Measurements from ENCODE around the gene LRRC55.
"Not testable (repeated sequence)": the region's sequence is repeated elsewhere in the genome, so short reads cannot be mapped to it uniquely, and the experiment has no call there.

The LRRC55 gene

DNA sequence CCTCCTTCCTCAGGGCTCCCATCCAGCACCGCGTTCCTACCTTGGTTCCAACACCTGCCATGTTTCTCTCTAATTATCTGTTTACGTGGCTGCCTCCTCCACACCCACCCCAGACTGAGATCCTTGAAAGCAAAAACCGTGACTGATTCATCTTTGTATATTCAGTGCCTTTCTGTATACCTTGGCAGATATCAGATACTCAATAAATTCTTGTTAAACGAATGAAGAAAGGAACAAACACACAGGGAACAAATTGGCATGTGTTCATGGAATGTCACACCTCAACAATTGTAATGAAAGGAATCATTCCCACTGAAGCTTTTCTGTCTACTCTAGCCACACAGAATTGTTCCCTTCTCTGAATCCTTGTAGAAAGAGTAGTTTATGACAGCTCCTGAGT is 20.4 kb upstream of the LRRC55 start:
- no peak for DNase-seq (ENCODE audit: low read depth in 3 of 3, low spot score in 1 of 3)

DNA sequence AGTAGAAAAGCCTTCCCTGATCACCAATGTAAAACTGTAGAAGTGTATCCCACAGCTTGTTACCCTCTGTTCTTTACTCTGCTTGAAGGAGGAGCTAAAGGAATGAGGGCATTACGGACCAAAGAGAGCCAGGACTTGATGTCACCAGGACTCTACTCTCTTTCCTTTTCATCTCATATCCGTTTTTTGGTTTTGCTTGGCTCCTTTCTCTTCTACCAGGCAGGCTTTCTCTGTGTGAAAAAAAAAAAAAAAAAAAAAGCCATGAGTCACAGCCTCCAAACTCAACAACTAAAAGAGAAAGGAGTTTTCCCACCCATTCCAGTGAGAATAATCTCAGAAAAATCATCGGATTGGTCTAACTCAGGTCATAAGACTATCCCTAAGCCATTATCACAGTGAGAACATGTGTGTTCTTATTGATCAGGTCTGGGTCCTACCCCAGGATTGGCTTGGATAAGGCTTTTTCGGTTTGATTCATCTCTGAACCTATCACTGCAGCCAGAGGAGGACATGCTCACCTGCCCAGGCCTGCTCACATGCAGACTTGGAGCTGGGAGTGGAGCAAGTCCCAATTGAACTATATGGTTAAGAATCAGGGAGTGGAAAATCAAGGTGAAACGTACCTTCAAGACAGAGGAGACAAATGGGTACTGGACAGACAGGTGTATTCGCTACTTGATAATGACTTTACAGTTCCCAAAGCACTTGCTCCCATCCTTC is 19.4 kb upstream of the LRRC55 start:
- DNase-seq (ENCODE audit: low read depth in 3 of 3, low spot score in 1 of 3), result no peak

DNA sequence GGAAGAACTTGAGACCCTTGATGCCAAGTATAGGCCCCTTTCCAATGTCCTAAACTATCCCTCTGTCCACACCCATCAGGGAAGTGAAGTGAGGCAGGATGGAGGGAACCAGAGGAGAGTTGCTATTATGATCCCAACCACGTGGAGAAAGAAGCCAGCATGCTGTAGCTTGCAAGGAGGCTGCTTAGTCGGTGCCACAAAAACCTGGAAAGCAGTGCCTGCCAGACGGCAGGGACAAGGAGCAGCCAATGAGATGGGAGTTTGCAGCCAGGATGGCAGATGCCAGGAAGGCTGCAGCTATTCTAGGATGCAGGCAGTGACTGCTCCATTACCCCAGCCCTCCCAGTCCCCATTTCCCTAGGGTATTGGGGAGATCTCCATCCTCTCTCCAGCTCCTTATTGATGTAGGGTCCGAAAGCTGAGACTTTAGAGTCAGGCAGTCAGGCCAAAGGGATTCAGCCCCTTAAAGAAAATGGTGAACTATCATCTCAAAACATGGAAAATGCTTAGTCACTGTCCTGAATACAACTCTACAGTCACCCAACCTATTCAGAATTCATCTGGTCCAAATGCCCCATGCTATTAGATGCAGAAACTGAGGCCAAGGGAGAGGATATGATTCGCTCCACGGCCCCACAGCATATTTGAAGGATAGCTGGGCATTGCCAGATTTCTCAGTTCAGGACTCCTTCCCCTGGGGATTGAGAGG is 18.4 kb upstream of the LRRC55 start:
- DNase-seq (ENCODE audit: low read depth in 3 of 3, low spot score in 1 of 3), result no peak

DNA sequence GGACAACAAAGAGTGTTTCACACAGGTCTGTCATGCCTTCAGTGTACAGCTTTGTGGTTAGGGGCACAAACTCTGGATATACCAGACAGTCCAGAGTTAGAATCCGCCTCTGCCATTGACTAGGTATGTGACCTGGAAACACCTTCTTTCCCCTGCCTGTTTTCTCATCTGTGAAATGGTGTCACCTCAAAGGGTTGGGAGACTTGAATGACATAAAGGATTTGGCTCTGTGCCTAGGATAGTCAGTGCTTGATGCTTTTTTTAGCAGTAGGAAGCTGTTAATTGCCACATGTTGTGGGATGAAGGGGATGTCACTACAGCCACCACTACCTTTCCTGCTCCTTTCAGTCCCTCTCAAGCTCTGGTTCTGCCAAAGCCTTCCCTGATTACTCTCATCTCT is 17.4 kb upstream of the LRRC55 start:
- no peak for DNase-seq (ENCODE audit: low read depth in 3 of 3, low spot score in 1 of 3)

DNA sequence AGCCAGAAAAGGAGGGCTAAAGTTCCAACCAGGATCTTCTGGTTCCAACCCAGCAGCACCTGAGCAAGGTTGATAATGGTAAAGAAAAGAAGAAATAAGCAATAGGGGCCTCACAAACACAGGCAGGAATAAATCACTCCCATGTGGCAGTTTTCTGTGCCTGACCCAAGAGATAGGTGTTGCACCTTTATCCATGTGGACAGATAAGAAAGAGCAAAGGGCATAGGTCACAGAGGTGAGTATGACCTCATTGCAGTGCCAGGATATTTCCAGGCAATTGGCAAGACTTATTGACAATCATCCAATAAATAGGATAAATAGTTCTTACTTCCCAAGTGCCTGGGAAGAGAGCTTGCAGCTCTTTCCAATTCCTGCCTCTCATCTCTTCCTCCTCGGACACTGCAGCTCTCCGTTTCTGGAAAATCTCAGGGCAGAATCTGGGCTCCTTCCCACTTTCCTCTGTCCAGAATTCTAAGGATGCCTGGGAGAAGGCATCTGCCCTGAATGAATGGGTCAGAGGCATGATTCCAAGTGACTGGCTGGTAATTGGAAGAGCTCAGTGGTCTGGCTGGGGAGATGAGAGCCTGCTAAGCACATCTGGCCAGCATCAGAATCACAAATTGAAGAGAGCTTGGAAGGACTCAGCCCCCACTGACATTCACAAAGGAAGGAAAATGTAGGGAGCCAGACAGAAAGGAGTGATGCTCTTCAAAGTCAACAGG is 14.5 kb upstream of the LRRC55 start:
- no peak for DNase-seq (ENCODE audit: low read depth in 3 of 3, low spot score in 1 of 3)

DNA sequence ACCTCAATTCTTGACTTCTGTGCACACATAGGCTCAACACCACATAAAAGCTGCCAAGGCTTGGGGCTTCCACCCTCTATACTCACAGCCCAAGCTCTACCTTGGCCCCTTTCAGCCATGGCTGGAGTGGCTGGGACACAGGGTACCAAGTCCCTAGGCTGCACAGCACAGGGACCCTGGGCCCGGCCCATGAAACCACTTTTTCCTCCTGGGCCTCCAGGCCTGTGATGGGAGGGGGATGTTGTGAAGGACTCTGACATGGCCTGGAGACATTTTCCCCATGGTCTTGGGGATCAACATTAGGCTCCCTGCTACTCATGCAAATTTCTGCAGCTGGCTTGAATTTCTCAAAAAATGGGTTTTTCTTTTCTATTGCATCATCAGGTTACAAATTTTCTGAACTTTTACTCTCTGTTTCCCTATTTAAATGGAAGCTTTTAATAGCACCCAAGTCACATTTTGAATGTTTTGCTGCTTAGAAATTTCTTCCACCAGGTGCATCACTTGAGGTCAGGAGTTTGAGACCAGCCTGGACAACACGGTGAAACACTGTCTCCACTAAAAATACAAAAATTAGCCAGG is 11.9 kb upstream of the LRRC55 start:
- not testable (repeated sequence) for DNase-seq (ENCODE audit: low read depth in 3 of 3, low spot score in 1 of 3)

DNA sequence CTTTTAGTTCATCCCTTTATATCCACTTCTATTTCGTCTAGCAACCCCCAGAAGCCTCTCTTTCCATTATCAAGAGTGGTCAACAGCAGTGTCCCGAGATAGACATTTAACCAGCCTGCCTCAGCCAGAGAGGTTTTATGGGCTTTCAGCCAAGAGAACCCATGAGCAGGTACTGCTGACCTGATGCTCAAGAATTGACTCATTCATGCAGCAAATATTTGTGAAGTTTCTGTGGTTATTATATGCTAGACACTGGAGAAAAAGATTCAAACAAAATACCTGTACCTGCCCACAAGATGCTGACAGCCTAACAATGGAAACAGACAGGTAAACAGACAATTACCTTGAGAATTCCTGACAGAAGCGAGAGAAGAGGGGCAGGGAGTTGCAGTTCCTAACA is 9.7 kb upstream of the LRRC55 start:
- DNase-seq (ENCODE audit: low read depth in 3 of 3, low spot score in 1 of 3), result no peak

DNA sequence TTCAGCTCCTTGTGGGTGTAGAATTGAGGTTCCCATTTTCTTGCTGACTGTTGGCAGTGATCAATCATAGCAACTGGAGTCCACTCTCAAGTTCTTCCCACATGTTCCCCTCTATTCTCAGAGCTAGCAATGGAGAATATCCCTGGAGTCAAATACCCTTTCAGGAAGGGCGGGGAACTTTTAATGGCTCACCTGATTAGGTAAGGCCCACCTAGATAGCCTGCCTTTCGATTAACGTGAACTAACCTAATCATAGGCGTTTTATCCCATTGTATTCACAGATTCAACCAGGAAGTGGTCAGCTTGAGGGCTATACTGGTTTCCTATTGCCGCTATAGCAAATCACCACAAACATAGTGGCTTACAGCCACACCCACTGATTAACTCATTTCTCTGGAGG is 7.1 kb upstream of the LRRC55 start:
- DNase-seq (ENCODE audit: low read depth in 3 of 3, low spot score in 1 of 3), result no peak

DNA sequence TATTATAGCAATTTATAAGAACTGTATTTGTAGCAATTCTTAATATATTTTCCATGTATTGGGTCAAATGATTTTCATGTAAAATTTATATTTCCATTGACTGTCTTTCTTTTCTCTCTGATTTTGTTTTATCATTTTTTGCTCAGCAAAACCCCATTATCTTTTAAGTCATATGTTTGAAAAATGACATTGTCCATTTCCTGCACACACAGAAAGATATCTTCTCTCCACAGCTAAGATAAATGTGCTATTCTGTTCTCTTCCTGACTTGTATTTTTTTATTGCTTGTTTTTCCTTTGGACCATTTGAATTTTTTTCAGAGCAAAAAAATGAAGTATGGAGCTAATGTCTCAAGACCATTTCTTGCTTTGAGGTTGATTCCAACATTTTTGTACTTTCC is 6.3 kb upstream of the LRRC55 start:
- no peak for DNase-seq (ENCODE audit: low read depth in 3 of 3, low spot score in 1 of 3)

DNA sequence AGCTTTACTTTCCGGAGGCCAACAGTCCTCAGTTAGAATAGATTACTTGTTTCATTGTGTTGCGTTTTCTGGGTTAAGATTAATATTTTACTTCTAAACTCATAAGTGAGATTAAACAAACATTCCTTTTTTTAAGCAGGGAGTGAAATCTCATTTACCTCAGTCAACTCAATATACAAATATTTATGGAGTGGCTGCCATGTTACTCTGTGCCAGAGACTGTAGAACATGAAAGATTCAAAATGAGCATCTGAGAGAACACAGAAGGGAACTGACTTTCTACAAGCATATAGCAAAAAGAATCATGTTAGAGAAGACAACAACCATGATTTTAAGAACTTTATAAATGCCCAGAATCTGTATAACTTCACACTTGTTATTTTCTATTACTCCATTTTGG is 3.4 kb upstream of the LRRC55 start:
- no peak for DNase-seq (ENCODE audit: low read depth in 3 of 3, low spot score in 1 of 3)

DNA sequence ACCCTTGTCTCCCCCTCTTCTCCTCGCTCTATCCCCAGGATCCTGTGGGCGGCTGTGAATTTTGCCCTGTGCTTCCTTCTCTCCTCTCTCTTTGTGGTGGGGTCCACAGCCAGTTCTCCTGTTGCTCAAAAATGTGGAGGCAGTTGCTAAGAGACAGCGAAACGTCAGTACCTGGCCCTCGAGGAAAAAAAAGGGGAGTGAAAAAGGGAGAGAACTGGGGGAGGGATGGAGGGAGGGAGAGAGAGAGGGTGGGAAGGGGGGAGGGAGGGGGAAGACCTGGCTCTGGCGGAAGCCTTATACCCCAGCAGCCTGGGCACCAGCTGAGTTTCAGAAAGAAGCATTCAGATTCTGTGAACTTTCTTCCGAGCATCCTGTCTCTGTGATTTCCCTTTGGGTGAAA is 2.1 kb upstream of the LRRC55 start:
- no peak for DNase-seq (ENCODE audit: low read depth in 3 of 3, low spot score in 1 of 3)

DNA sequence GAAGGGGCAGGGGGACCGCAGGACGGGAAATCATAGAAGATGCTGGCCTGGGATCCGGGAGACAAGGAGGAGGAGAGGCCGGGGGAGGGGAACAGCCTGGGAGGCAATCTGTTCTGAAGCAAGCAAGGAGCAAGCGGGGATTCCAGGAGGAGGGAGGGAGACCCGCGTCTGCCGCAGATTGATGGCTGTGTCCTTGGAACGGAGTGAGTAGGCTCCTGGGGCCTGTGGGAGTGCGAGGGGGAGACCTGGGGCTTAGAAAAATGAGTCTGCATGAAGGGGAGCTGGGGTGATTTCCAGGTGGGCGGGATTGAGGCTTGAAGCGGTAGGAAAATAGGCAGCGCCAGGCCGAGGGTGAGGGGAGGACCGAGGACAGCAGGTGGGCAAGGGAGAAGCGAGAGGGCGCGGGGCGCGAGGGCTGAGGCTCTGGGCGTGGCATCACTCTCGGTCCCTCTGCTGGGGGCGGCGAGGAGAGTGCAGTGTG is 1.6 kb upstream of the LRRC55 start:
- no peak for DNase-seq (ENCODE audit: low read depth in 3 of 3, low spot score in 1 of 3)

DNA sequence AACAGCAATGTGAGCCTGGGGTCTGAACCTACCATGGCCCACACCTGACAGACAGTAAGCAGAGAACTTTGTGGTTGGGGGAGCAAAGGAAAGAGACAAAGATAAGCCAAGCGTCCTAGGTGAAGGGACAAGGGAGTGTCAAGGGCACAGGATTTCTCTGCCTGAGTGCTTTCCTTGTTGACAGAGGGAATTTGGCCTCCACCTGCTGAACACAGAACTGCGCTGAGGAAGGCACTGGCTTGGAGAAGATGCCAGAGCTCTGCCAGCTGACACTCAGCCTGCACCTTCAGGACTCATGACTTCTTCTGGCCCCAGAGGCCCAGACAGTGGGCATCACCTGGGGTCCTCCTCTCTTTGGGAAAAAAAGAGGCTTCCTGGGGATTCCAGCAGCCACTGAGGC is 789 bp upstream of the LRRC55 start:
- DNase-seq (ENCODE audit: low read depth in 3 of 3, low spot score in 1 of 3), result no peak

DNA sequence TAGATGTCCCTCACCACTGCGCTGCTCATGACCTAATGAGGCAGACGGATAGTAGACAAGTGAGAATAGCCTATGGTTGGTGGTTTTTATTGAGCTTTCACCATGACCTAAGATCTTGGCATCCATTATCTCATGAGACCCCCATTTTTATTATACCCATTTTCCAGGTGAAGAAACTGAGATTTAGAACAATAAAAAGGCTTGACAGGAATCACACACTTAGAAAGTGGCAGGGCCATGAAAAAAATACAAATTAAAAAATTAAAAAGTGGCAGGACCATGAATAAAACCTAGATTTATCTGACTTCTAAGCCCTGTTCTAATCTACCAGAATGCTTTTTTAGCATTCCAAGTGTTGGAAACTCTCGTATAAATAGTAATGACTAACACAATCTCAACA is 1.1 kb downstream of the LRRC55 start:
- DNase-seq (ENCODE audit: low read depth in 3 of 3, low spot score in 1 of 3), result no peak

DNA sequence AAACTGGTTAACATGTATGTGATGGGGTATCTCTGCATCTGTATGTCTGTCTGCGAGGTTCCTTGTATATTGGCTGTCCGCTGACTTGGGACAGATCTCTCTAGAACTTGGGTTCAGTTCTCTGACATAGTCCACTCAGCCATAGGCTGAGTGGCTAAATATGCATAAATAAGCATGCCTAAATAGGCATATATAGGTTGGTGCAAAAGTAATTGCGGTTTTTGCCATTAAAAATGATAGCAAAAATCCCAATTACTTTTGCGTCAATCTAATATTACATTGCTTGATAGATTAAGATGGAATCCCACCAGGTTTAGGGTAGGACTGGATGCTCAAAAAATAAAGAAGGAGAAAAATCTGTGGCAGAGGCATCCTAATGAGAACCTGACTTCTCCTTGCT is 8.8 kb downstream of the LRRC55 start:
- DNase-seq (ENCODE audit: low read depth in 3 of 3, low spot score in 1 of 3), result no peak

DNA sequence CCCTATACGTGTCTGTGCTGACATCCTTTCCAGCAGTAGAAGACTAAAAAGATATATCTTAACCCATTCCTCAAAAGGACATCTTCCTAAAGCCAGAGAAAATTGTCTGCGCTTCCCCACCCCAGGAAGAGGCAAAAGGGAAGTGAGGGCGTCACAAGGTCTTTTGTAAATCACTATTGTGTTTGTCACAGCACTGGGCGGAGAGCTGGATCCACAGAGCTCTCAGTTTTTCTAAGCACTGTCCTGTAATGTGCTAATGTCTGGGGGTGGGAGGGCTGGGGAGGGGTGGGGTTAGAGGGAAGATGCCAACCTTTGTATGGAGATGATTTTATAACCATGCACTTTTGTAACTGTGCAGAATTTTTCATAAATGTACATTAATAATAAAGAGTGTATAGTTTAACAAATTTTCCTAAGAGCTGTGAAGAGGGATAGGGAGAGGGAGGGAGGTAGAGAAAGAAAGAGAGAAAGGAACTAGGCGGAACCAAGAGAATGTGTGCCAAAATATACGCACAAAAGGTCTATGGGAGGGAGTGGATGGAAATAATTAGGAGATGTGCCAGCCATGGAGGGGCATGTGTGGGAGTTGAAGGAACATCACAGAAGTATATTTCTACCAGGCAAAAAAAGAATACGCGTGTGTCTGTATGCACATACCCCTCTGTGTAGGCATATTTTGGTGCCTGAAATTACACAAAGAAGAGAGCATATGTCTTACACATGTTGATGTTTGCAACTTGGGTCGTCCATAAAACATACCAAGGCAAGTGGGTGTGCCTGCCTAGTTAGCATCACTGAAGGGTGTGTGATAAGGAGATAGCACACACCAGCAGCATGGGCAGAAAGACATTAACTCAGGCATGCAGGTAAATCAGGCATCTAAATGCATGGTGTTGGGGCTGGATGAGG is 9.8 kb downstream of the LRRC55 start:
- no peak for DNase-seq (ENCODE audit: low read depth in 3 of 3, low spot score in 1 of 3)

DNA sequence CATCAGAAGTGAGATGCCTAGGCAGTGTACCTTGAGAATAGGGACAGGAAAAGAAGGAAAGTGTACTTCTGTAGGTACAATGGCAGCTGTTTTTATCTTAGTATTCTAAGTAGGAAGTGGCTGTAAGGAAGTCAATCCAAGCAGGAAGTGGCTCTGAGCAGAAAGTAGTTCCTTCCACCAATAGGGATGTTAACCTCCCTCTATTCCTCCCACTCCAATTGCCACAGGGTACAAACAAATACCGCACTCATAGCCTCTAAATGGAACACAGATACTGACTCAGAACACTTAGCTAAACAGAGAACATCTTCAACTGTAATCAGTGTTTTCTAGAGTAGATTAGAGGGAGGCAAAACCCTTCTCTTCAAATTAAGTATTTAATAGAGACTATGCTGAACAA is 10.6 kb downstream of the LRRC55 start:
- no peak for DNase-seq (ENCODE audit: low read depth in 3 of 3, low spot score in 1 of 3)

DNA sequence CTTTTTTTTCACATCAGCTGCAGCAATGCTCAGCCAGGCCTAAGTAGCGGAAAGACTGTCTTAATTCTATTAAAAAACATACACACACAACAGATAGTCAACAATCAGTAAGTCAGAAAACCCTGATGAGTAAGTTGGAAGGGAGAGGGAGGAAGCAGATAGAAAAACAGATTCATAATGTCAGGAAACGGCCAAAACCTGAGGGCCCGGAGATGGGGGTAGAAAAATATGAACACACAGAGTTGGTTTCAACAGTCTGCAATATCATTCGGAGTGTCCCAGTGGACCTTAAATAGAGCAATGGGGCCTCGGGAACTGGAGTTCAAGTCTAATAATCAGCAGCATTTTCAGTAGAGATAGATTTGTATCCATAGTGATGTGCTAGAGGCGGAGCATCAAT is 14.8 kb downstream of the LRRC55 start:
- no peak for DNase-seq (ENCODE audit: low read depth in 3 of 3, low spot score in 1 of 3)

DNA sequence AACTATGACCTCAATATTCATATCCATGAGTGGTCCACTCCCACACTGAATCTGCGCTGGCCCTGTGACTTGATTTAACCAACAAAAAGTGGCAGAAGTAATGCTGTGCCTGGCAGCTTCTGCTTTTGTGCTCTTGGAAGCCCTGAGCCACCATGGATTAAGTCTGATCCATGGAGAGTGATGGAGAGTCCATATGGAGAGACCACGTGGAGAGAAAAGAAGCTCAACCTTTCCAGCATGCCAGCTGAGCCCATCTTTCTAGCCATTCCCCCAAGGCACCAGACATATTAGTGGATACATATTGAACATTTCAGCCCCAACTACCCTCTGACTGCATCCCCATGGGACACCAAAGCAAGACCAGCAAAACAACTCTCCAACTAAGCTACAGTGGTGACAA is 16.0 kb downstream of the LRRC55 start:
- no peak for DNase-seq (ENCODE audit: low read depth in 3 of 3, low spot score in 1 of 3)

DNA sequence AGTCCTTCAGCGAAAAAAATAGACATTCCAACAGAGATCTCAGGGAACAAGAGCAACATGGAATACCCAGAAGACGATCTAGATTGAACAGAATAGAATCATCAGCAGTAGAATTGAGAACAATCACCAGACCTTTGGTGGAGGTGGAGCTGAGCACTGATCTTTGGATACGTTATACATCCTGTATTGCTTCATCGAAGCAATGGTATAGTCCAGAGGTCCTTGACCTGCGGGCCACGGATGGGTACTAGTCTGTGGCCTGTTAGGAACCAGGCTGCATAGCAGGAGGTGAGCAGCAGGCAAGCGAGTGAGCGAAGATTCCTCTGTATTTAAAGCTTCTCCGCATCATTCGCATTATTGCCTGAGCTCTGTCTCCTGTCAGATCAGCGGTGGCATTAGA is 17.6 kb downstream of the LRRC55 start:
- no peak for DNase-seq (ENCODE audit: low read depth in 3 of 3, low spot score in 1 of 3)

DNA sequence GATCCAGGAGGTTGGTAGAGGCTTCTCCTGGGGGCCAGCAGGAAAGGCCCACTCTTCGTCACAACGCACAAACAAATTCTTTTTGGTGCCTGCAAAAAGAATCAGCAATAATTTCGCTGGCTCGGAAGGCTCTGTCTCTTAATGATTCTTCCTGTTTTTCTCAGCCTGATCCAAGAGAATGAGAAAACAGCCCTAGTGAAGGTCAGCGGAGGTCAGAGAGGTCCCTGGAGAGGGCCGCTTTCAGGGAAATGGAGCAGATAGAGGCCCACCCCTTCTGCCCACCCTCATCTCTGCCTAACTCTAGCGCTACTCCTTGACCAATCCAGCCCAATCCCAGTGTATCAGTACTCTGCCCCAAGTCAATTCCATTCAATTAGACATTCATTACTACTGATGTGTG is 19.2 kb downstream of the LRRC55 start:
- DNase-seq (ENCODE audit: low read depth in 3 of 3, low spot score in 1 of 3), result no peak

Measured in stimulated activated CD4-positive, alpha-beta T cell treated with anti-CD3 and anti-CD28 coated beads, TNF-alpha, amount 100 ng/mL, for 1 hour (primary cell).